HEK293T (cell line): ENCODE measurements around the gene RUNDC1.
A peak's percentile ranks its signal among the peaks of the same experiment; 100 is the strongest.

Experiments used
- CTCF ChIA-PET: fragments of 350-600 bp; formaldehyde crosslinking; extraction: SDS; loops from one replicate; lab custom pipeline; 2021; ENCODE audit warnings: antibody characterized with exemption, inconsistent platforms; lab: Yijun Ruan, JAX
- POLR2A ChIA-PET: fragments of 350-600 bp; formaldehyde crosslinking; extraction: SDS; loops from one replicate; lab custom pipeline; 2020; ENCODE audit warnings: antibody characterized with exemption, inconsistent platforms; lab: Yijun Ruan, JAX
- DNase-seq: peaks from one replicate; pipeline ENCODE4 v3.0.0; 2012; ENCODE audit warnings: mixed read lengths; ENCODE audit errors: extremely low spot score
- ARNT ChIP-seq: fragments of 450-650 bp; IDR thresholded peaks from 2 replicates; pipeline ENCODE4 v1.6.1; 2017; ENCODE audit warnings: mild to moderate bottlenecking
- BHLHE40 ChIP-seq: fragments of 450-650 bp; IDR thresholded peaks from 2 replicates; pipeline ENCODE4 v1.6.1; 2016; ENCODE audit warnings: mild to moderate bottlenecking, moderate library complexity, borderline replicate concordance
- CTBP1 ChIP-seq: fragments of 450-650 bp; IDR thresholded peaks from 2 replicates; pipeline ENCODE4 v1.6.1; 2016; ENCODE audit warnings: borderline replicate concordance
- ELF4 ChIP-seq: fragments of 450-650 bp; IDR thresholded peaks from 2 replicates; pipeline ENCODE4 v1.6.1; 2017; ENCODE audit warnings: antibody characterized with exemption
- FOXA1 ChIP-seq: fragments of 450-650 bp; IDR thresholded peaks from 2 replicates; pipeline ENCODE4 v1.6.1; 2016; ENCODE audit warnings: mild to moderate bottlenecking
- FOXK2 ChIP-seq: fragments of 450-650 bp; IDR thresholded peaks from 2 replicates; pipeline ENCODE4 v1.6.1; 2016; ENCODE audit warnings: mild to moderate bottlenecking
- FOXM1 ChIP-seq: fragments of 450-650 bp; IDR thresholded peaks from 2 replicates; pipeline ENCODE4 v1.6.1; 2017; ENCODE audit warnings: mild to moderate bottlenecking, borderline replicate concordance
- HDGF ChIP-seq: fragments of 450-650 bp; IDR thresholded peaks from 2 replicates; pipeline ENCODE4 v1.6.1; 2017; ENCODE audit warnings: antibody characterized with exemption, borderline replicate concordance
- L3MBTL2 ChIP-seq: fragments of 450-650 bp; conservative IDR thresholded peaks from 2 replicates; pipeline ENCODE4 v1.6.1; 2016; ENCODE audit warnings: mild to moderate bottlenecking
- LEF1 ChIP-seq: fragments of 450-650 bp; IDR thresholded peaks from 2 replicates; pipeline ENCODE4 v1.6.1; 2017; ENCODE audit warnings: mild to moderate bottlenecking, borderline replicate concordance
- NFRKB ChIP-seq: fragments of 450-650 bp; IDR thresholded peaks from 2 replicates; pipeline ENCODE4 v1.6.1; 2016; ENCODE audit warnings: mild to moderate bottlenecking, moderate library complexity
- SP1 ChIP-seq: fragments of 450-650 bp; IDR thresholded peaks from 2 replicates; pipeline ENCODE4 v1.6.1; 2017
- SUZ12 ChIP-seq: fragments of 450-650 bp; IDR thresholded peaks from 2 replicates; pipeline ENCODE4 v1.6.1; 2016; ENCODE audit warnings: mild to moderate bottlenecking
- TARDBP ChIP-seq: fragments of 450-650 bp; IDR thresholded peaks from 2 replicates; pipeline ENCODE4 v1.6.1; 2016
- ZNF384 ChIP-seq: fragments of 450-650 bp; IDR thresholded peaks from 2 replicates; pipeline ENCODE4 v1.6.1; 2016
- TF ChIP-seq, protein P1 (sequence below): fragments of 450-650 bp; IDR thresholded peaks from 2 replicates; pipeline ENCODE4 v1.6.1; 2016

Gene RUNDC1

DNA sequence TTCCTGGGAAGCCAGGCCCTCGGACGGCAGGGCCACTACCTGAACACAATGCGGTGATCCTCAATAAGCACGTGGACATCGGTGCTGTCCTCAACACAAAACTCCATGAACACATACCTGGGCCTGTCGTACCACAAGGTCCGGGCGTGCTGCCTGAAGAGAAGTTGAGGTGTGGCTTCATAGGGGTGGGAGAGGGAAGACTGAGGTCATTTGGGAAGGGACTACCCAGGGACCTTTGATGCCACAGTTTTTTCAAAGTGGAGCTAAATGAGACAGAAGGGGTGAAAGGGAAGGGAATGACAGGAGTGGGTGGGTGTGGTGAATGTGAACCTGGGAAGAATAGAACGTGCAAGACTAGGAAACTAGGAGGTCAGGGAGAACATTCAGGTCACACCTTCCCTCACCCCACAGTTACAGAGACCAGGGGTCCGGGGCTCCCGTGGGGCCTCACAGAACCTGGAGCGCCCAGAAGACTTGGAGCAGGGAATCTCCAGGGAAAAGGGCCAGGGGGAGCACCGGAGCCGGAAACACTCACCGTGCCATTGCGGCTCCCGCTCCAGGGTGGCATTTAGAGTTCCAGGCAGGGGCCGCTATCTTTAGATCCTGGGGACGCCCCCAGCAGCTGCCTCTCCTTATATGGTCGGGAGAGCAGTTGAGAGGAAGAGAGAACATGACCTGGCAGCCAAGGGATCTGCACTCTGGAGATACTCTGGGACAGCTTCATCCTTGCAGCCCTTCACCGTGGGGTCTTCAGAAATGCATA lies 673 bp upstream of the RUNDC1 start, which contains the start of gene PTGES3L:
Gene PTGES3L, minus strand, starts transcription at position 570 of the 763 bp plus-strand sequence. Its CDS starts 27 bp downstream, at position 543.
- CTCF ChIA-PET: interaction anchor here (1.8 kb wide), 1 partner anchor 18 kb away, joined by 9 read pairs; the partner anchor contains the start of gene RPL27
- DNase-seq: peak; percentile 67
- POLR2A ChIA-PET: interaction anchor here (0.7 to 5.0 kb wide), 5 partner anchors 11 to 389 kb away, joined by 3 to 32 read pairs (median 4); partner anchors contain the start of genes AARSD1, BECN1 and RPL27
- TF ChIP-seq FOXM1: no peak
- TF ChIP-seq BHLHE40: no peak
- no peak for TF ChIP-seq SP1
- TF ChIP-seq FOXA1: no peak
- TF ChIP-seq ZNF384: no peak
- no peak for TF ChIP-seq HDGF
- no peak for TF ChIP-seq TARDBP
- TF ChIP-seq SUZ12: no peak
- no peak for TF ChIP-seq FOXK2
- TF ChIP-seq ELF4: no peak

- ChIA-PET POLR2A (interaction anchor here (5.0 kb wide), 1 partner anchor 17 kb away, joined by 32 read pairs; the partner anchor contains the start of gene RPL27), CTCF (interaction anchor here (1.8 kb wide), 1 partner anchor 17 kb away, joined by 9 read pairs; the partner anchor contains the start of gene RPL27)
- TF ChIP-seq HDGF: no peak
- TF ChIP-seq TARDBP: no peak
- 0 out of 2 replicates have a peak, but pooled peaks have one; percentile 49 for TF ChIP-seq LEF1
- TF ChIP-seq CTBP1: no peak
- no peak for TF ChIP-seq SP1
- no peak for TF ChIP-seq FOXA1
- no peak for TF ChIP-seq ELF4
- no peak for TF ChIP-seq FOXM1
- TF ChIP-seq SUZ12: no peak
- no peak for TF ChIP-seq BHLHE40
- TF ChIP-seq, protein P1, sequence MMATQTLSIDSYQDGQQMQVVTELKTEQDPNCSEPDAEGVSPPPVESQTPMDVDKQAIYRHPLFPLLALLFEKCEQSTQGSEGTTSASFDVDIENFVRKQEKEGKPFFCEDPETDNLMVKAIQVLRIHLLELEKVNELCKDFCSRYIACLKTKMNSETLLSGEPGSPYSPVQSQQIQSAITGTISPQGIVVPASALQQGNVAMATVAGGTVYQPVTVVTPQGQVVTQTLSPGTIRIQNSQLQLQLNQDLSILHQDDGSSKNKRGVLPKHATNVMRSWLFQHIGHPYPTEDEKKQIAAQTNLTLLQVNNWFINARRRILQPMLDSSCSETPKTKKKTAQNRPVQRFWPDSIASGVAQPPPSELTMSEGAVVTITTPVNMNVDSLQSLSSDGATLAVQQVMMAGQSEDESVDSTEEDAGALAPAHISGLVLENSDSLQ: no peak
- no peak for TF ChIP-seq NFRKB
- TF ChIP-seq L3MBTL2: peak; percentile 77
Measured at GRCh38 chr17:42980766-42981397, 517 bp downstream of the RUNDC1 start.

DNA sequence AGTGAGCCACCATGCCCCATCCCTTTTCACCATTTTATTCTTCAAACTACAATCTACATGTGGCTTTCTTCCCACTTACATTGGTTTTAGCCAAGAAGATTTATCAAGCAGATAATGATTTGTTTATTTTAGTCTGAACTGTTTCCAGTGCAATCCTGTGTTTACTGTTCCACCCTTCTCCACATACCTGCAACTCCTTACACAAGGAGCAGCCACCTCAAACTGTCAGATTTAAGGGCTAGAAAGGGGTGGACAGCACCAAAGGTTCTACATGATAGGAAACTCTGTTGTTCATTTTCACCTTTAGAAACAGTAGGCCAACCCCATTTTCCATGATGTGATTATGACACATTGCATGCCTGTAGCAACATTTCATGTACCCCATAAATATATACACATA lies 1.9 kb downstream of the RUNDC1 start:
- ChIA-PET POLR2A (interaction anchor here (5.0 kb wide), 1 partner anchor 16 kb away, joined by 32 read pairs; the partner anchor contains the start of gene RPL27), CTCF (interaction anchor here (0.7 kb wide), 2 partner anchors 32 to 120 kb away, joined by 3 read pairs; no protein-coding TSS in a partner anchor)
- TF ChIP-seq FOXM1: no peak
- no peak for TF ChIP-seq ARNT
- no peak for TF ChIP-seq BHLHE40
- TF ChIP-seq L3MBTL2: no peak
- no peak for TF ChIP-seq TARDBP
- no peak for TF ChIP-seq ELF4
- no peak for TF ChIP-seq FOXK2
- no peak for TF ChIP-seq SP1
- TF ChIP-seq LEF1: no peak
- TF ChIP-seq CTBP1: no peak
- no peak for TF ChIP-seq SUZ12
- TF ChIP-seq HDGF: no peak
- no peak for TF ChIP-seq NFRKB
- no peak for DNase-seq

More at GRCh38 chr17:42980766-42981397, 517 bp downstream of the RUNDC1 start:
- peak; percentile 63 for DNase-seq

GRCh38 chr17:42985225-42985624 lies 4.9 kb downstream of the RUNDC1 start:
- CTCF ChIA-PET: no interaction called here
- POLR2A ChIA-PET: interaction anchor here (1.1 kb wide), 1 partner anchor 12 kb away, joined by 4 read pairs; the partner anchor contains the start of gene RPL27
- TF ChIP-seq FOXK2 (no peak), CTBP1 (no peak), SUZ12 (no peak), FOXA1 (no peak), LEF1 (no peak), ZNF384 (no peak), HDGF (no peak), NFRKB (no peak), FOXM1 (no peak), ARNT (no peak), L3MBTL2 (no peak)
- TF ChIP-seq, protein P1: no peak
- DNase-seq: no peak

- CTCF ChIA-PET: interaction anchor here (2.5 kb wide), 1 partner anchor 8 kb away, joined by 21 read pairs; the partner anchor contains the start of gene RPL27
- no peak for TF ChIP-seq L3MBTL2
- no peak for TF ChIP-seq FOXM1
- TF ChIP-seq BHLHE40: no peak
- no peak for TF ChIP-seq ARNT
- TF ChIP-seq HDGF: no peak
- TF ChIP-seq TARDBP: no peak
- TF ChIP-seq NFRKB: no peak
- no peak for TF ChIP-seq FOXK2
- no peak for TF ChIP-seq LEF1
- no peak for TF ChIP-seq SP1
- no peak for TF ChIP-seq ELF4
- TF ChIP-seq, protein P1: no peak
- TF ChIP-seq ZNF384: no peak
- no peak for DNase-seq
- POLR2A ChIA-PET: interaction anchor here (3.0 kb wide), 1 partner anchor 9 kb away, joined by 13 read pairs; the partner anchor contains the start of gene RPL27
Measured at GRCh38 chr17:42989141-42989540, 8.8 kb downstream of the RUNDC1 start.
